GM12878 (cell line): ENCODE measurements around the gene KDM4D. TPM values are rescaled to one million over a fixed set of nuclear protein-coding genes. Genes with fewer than 3 reads are reported as not detected.

ENCODE experiments used
- ATAC-seq: fragments of 200-7000 bp; cut with Tn5 transposase; 3 replicates; pipeline ENCODE4 v1.9.1; 2020; ENCODE audit warnings: mild to moderate bottlenecking, moderate library complexity
- BruUV-seq: library from RNA; stranded (reverse); fragments of 400-500 nt; replicated peaks from 2 replicates; lab custom pipeline; 2021; lab: Mats Ljungman, UMichigan
- CTCF ChIA-PET: fragments of 300-600 bp; sonication (Branson Sonifier 250); formaldehyde crosslinking; extraction: SDS; loops from one replicate; lab custom pipeline; 2021; ENCODE audit warnings: inconsistent platforms; lab: Yijun Ruan, JAX
- POLR2A ChIA-PET: fragments of 350-600 bp; formaldehyde crosslinking; extraction: SDS; loops from one replicate; lab custom pipeline; 2021; ENCODE audit warnings: inconsistent platforms; lab: Charles Lee
- RAD21 ChIA-PET: fragments of 300-600 bp; sonication (Branson Sonifier 250); formaldehyde crosslinking; loops from one replicate; lab custom pipeline; 2023; ENCODE audit warnings: antibody characterized with exemption; ENCODE audit not compliant: unreplicated experiment; lab: Charles Lee
- SMC1A ChIA-PET: fragments of 300-600 bp; sonication (Branson Sonifier 250); formaldehyde crosslinking; loops from one replicate; lab custom pipeline; 2023; ENCODE audit not compliant: unreplicated experiment, uncharacterized antibody; lab: Charles Lee
- DNase-seq: peaks from one replicate; pipeline ENCODE4 v3.0.0-alpha.2; 2011; ENCODE audit warnings: low read depth, low spot score
- FAIRE-seq: peaks from 3 replicates; lab custom pipeline; 2011; peaks lifted over from hg19 to GRCh38; lab: Jason Lieb, UNC
- H2AFZ ChIP-seq: 2 replicates; pipeline ENCODE4 v1.6.0; 2011; ENCODE audit warnings: low read depth, low read length, control low read depth; ENCODE audit not compliant: control insufficient read depth
- H3K27ac ChIP-seq: 2 replicates; pipeline ENCODE4 v1.5.1; 2011; ENCODE audit warnings: control low read depth; ENCODE audit not compliant: control insufficient read depth, insufficient read depth
- H3K27me3 ChIP-seq, 2 experiments: replicated peaks in 1 of 2; 2 replicates each; pipeline versions ENCODE4 v1.6.0 to v1.6.1; 2011; ENCODE audit warnings: low read length in 1 of 2; ENCODE audit not compliant: control insufficient read depth in 2 of 2, insufficient read depth in 2 of 2
- H3K36me3 ChIP-seq, 2 experiments: 2 replicates each; pipeline ENCODE4 v1.5.1; 2011; ENCODE audit warnings: low read length in 1 of 2; ENCODE audit not compliant: control insufficient read depth in 2 of 2, insufficient read depth in 2 of 2
- H3K4me1 ChIP-seq: 2 replicates; pipeline ENCODE4 v1.6.1; 2011; ENCODE audit warnings: mild to moderate bottlenecking, low read length, moderate library complexity, mixed read lengths; ENCODE audit not compliant: control insufficient read depth, insufficient read depth
- H3K4me2 ChIP-seq: 2 replicates; pipeline ENCODE4 v1.6.0; 2011; ENCODE audit warnings: control low read depth; ENCODE audit not compliant: control insufficient read depth, insufficient read depth
- H3K4me3 ChIP-seq: fragments of 200-600 bp; sonication (generic); 2 replicates; pipeline ENCODE4 v1.5.1; 2016
- H3K79me2 ChIP-seq: 2 replicates; pipeline ENCODE4 v1.6.0; 2011; ENCODE audit warnings: low read length; ENCODE audit not compliant: control insufficient read depth, insufficient read depth
- H3K9ac ChIP-seq: 2 replicates; pipeline ENCODE4 v1.8.0; 2011; ENCODE audit warnings: low read length, control low read depth, mixed read lengths; ENCODE audit not compliant: control insufficient read depth, insufficient read depth
- H3K9me3 ChIP-seq: replicated peaks from 3 replicates; pipeline ENCODE4 v1.5.1; 2011; ENCODE audit warnings: mild to moderate bottlenecking, low read length; ENCODE audit not compliant: control insufficient read depth, insufficient read depth
- H4K20me1 ChIP-seq: 2 replicates; pipeline ENCODE4 v1.6.0; 2011; ENCODE audit not compliant: control insufficient read depth, insufficient read depth
- BACH1 ChIP-seq: fragments of 450-650 bp; IDR thresholded peaks from 2 replicates; pipeline ENCODE4 v1.6.1; 2017; ENCODE audit warnings: mild to moderate bottlenecking, borderline replicate concordance
- BCL11A ChIP-seq: IDR thresholded peaks from 2 replicates; pipeline ENCODE4 v1.6.1; 2011; ENCODE audit warnings: low read depth, low read length
- CHD4 ChIP-seq: fragments of 200-600 bp; sonication (generic); IDR thresholded peaks from 2 replicates; pipeline ENCODE4 v1.6.1; 2016; ENCODE audit warnings: mild to moderate bottlenecking
- HDAC2 ChIP-seq: fragments of 200-600 bp; sonication (generic); IDR thresholded peaks from 2 replicates; pipeline ENCODE4 v1.6.1; 2017
- LARP7 ChIP-seq: fragments of 450-650 bp; IDR thresholded peaks from 2 replicates; pipeline ENCODE4 v1.6.1; 2017; ENCODE audit warnings: mild to moderate bottlenecking
- MEF2A ChIP-seq: IDR thresholded peaks from 2 replicates; pipeline ENCODE4 v1.6.1; 2011; ENCODE audit warnings: low read depth, mild to moderate bottlenecking, low read length, moderate library complexity; ENCODE audit not compliant: insufficient read depth
- MTA2 ChIP-seq: fragments of 450-650 bp; IDR thresholded peaks from 2 replicates; pipeline ENCODE4 v1.6.1; 2016; ENCODE audit warnings: low read depth, mild to moderate bottlenecking, moderate library complexity
- NR2C1 ChIP-seq: fragments of 450-650 bp; IDR thresholded peaks from 2 replicates; pipeline ENCODE4 v1.6.1; 2017; ENCODE audit warnings: antibody characterized with exemption, mild to moderate bottlenecking, moderate library complexity
- SMAD5 ChIP-seq: IDR thresholded peaks from 2 replicates; pipeline ENCODE4 v1.6.1; 2016; ENCODE audit warnings: antibody characterized with exemption, low read depth
- TCF7 ChIP-seq: IDR thresholded peaks from 2 replicates; pipeline ENCODE4 v1.6.1; 2014; ENCODE audit warnings: antibody characterized with exemption, borderline replicate concordance
- ZNF24 ChIP-seq: fragments of 450-650 bp; IDR thresholded peaks from 2 replicates; pipeline ENCODE4 v1.6.1; 2017; ENCODE audit warnings: antibody characterized with exemption, mild to moderate bottlenecking
- ZNF384 ChIP-seq: IDR thresholded peaks from 2 replicates; pipeline ENCODE4 v1.6.1; 2012; ENCODE audit warnings: low read depth, mild to moderate bottlenecking, low read length, improper control_type of control experiment, borderline replicate concordance
- ZSCAN29 ChIP-seq: fragments of 450-650 bp; IDR thresholded peaks from 2 replicates; pipeline ENCODE4 v1.6.1; 2017; ENCODE audit warnings: mild to moderate bottlenecking, moderate library complexity
- WGBS: methylation state at CpG from one replicate; pipeline ENCODE4 v1.1.6; 2016; ENCODE audit warnings: low lambda C conversion rate; ENCODE audit not compliant: insufficient replicate concordance, insufficient coverage; ENCODE audit errors: missing lambda C conversion rate; 5-methylcytosine and 5-hydroxymethylcytosine counted together
- in situ Hi-C: fragments of 300-500 bp; cut with MboI; formaldehyde crosslinking; loops from 9 replicates; pipeline ENCODE4 v1.14.3; 2018; ENCODE audit warnings: mixed read lengths
- intact Hi-C: fragments of 100-400 bp; cut with micrococcal nuclease; formaldehyde crosslinking; loops from one replicate; pipeline ENCODE4 v1.14.2; 2022; ENCODE audit not compliant: unreplicated experiment
- polyA plus RNA-seq, 11 experiments: library from polyadenylated mRNA; depleted of rRNA in 4 of 11; unstranded in 6 of 11; stranded (reverse) in 5 of 11; fragments of >200 nt; fragmentation: Nextera tagmentation in 4 of 11; fragmentation: Illumina TruSeq in 1 of 11; extraction: Ambion mirVana in 4 of 11; extraction: Trizol in 1 of 11; gene quantifications; 1 replicate in 1 of 11; 2 replicates in 10 of 11; pipeline versions ENCODE4 v1.2.1 to v1.2.3, GENCODE V29; 2011 to 2016; ENCODE audit warnings: inconsistent platforms in 2 of 11, missing spikeins in 2 of 11, low read depth in 1 of 11
- total RNA-seq, 4 experiments: library from RNA; depleted of rRNA in 3 of 4; stranded (reverse); fragments of >200 nt in 3 of 4; fragmentation: Illumina TruSeq in 1 of 4; extraction: Trizol in 1 of 4; gene quantifications; 2 replicates each; pipeline versions ENCODE4 v1.2.1 to v1.2.3, GENCODE V29; 2013 to 2021
- TF ChIP-seq, protein P1 (sequence below), 3 experiments: IDR thresholded peaks in 2 of 3; conservative IDR thresholded peaks in 1 of 3; 2 replicates each; pipeline ENCODE4 v1.5.1; 2011; ENCODE audit warnings: low read depth in 3 of 3, low read length in 3 of 3, mild to moderate bottlenecking in 3 of 3, control low read depth in 2 of 3, moderate library complexity in 2 of 3, inconsistent platforms in 1 of 3, mixed read lengths in 1 of 3; ENCODE audit not compliant: control insufficient read depth in 2 of 3, insufficient read depth in 1 of 3; ENCODE audit errors: extremely low read depth in 1 of 3

The KDM4D gene
- total and polyA plus RNA-seq, 10 of the 15 experiments (the other 5 are each of a cell fraction or from before 2014, with no cell fraction given): 0.63 to 2.6 (median 1.3) TPM

DNA sequence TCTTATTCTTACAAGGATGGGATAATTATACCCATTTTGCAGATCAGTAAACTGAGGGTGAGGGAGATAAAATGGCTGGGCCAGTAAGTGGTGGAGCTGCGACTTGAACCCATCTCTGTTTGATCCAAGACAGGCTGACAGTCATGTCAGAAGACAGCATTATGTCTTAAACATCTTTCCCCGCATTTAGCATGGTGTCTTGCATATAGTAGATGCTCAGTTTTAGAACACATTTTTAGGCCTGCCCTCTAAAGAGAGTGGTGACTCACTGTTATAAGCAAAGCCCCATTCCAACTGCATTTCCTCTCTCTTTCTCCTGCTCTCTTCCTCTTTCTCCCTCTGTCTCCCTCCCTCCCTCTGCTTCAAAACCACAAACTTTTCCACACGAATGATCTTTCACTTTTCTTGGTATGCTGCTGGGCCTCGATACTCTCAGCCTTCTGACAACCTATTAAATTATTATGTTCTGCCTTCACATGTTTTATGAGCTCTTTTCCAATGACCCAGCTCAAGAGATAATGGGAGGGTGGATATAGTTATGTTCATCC is 25.4 kb upstream of the KDM4D start:
- ChIA-PET POLR2A (no interaction called here), SMC1A (interaction anchor here (1.1 kb wide), 1 partner anchor 16 kb away, joined by 4 read pairs; no protein-coding TSS in a partner anchor), RAD21 (no interaction called here), CTCF (no interaction called here)
- H3K9ac ChIP-seq: no peak overlapping the region
- no peaks in the 10 kb centered on the region for H3K79me2 ChIP-seq
- H3K4me3 ChIP-seq: no peak overlapping the region
- no peak for TF ChIP-seq BCL11A
- no peak for TF ChIP-seq SMAD5
- TF ChIP-seq NR2C1: no peak
- TF ChIP-seq ZNF24: no peak
- TF ChIP-seq LARP7: no peak
- TF ChIP-seq MEF2A: no peak
- TF ChIP-seq ZSCAN29: no peak
- TF ChIP-seq BACH1: no peak
- TF ChIP-seq TCF7: no peak
- no peak for TF ChIP-seq MTA2
- no peak for TF ChIP-seq HDAC2
- TF ChIP-seq ZNF384: no peak
- TF ChIP-seq CHD4: no peak
- TF ChIP-seq, protein P1, sequence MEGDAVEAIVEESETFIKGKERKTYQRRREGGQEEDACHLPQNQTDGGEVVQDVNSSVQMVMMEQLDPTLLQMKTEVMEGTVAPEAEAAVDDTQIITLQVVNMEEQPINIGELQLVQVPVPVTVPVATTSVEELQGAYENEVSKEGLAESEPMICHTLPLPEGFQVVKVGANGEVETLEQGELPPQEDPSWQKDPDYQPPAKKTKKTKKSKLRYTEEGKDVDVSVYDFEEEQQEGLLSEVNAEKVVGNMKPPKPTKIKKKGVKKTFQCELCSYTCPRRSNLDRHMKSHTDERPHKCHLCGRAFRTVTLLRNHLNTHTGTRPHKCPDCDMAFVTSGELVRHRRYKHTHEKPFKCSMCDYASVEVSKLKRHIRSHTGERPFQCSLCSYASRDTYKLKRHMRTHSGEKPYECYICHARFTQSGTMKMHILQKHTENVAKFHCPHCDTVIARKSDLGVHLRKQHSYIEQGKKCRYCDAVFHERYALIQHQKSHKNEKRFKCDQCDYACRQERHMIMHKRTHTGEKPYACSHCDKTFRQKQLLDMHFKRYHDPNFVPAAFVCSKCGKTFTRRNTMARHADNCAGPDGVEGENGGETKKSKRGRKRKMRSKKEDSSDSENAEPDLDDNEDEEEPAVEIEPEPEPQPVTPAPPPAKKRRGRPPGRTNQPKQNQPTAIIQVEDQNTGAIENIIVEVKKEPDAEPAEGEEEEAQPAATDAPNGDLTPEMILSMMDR (IDR thresholded peaks at IDR 0.05 in 2 of 3, conservative IDR thresholded peaks at IDR 0.05 in 1 of 3; ENCODE audit: control insufficient read depth in 2 of 3, extremely low read depth in 1 of 3, insufficient read depth in 1 of 3, low read depth in 3 of 3, low read length in 3 of 3): no peak
- H3K4me1 ChIP-seq: no peaks in the 10 kb centered on the region
- BruUV-seq: no TSS peak
- no peak overlapping the region for H3K4me2 ChIP-seq
- no peak overlapping the region for H2AFZ ChIP-seq
- WGBS: 33% methylated on average over 4 of the region's 4 CpGs
- DNase-seq (no peak), ATAC-seq (no peak), FAIRE-seq (no peak)
- H3K9me3 ChIP-seq: no peaks in the 10 kb centered on the region
- H3K27ac ChIP-seq: no peak overlapping the region
- no peaks in the 10 kb centered on the region for H3K27me3 ChIP-seq
- intact Hi-C loops: no loop called here
- in situ Hi-C loops: no loop called here
- no peaks in the 10 kb centered on the region for H4K20me1 ChIP-seq
- no peaks in the 10 kb centered on the region for H3K36me3 ChIP-seq
